Mesenchymal stem cell (in vitro differentiated cells and primary cell): ENCODE results near the gene MYO1D.
"Not testable (repeated sequence)": the region's sequence is repeated elsewhere in the genome, so short reads cannot be mapped to it uniquely, and the experiment has no call there.

ENCODE experiments used
- DNase-seq: peaks from one replicate; pipeline ENCODE4 v3.0.0-alpha.2; 2013
- H2AFZ ChIP-seq: one replicate; pipeline ENCODE4 v1.6.1; 2013; ENCODE audit warnings: low read depth, mild to moderate bottlenecking, control low read depth, inconsistent platforms, low read length, moderate library complexity
- H2AK5ac ChIP-seq: 2 replicates; pipeline ENCODE4 v1.6.1; 2013; ENCODE audit warnings: low read length, moderate library complexity, mild to moderate bottlenecking, inconsistent platforms; ENCODE audit not compliant: severe bottlenecking
- H2BK120ac ChIP-seq: one replicate; pipeline ENCODE4 v1.6.1; 2013; ENCODE audit warnings: low read depth, mild to moderate bottlenecking, inconsistent platforms, low read length, moderate library complexity
- H2BK12ac ChIP-seq, 2 experiments: one replicate each; pipeline ENCODE4 v1.6.1; 2013; ENCODE audit warnings: inconsistent platforms in 2 of 2, low read length in 2 of 2, mild to moderate bottlenecking in 2 of 2, moderate library complexity in 2 of 2, control low read depth in 1 of 2
- H2BK15ac ChIP-seq: one replicate; pipeline ENCODE4 v1.6.1; 2013; ENCODE audit warnings: mild to moderate bottlenecking, low read depth, inconsistent platforms; ENCODE audit not compliant: poor library complexity, severe bottlenecking
- H2BK5ac ChIP-seq: 2 replicates; pipeline ENCODE4 v1.6.1; 2013; ENCODE audit warnings: low read depth, mild to moderate bottlenecking, low read length, control low read depth, inconsistent platforms; ENCODE audit not compliant: poor library complexity, severe bottlenecking
- H3K14ac ChIP-seq, 2 experiments: one replicate each; pipeline ENCODE4 v1.6.1; 2013; ENCODE audit warnings: inconsistent platforms in 2 of 2, low read length in 2 of 2, control low read depth in 1 of 2, mild to moderate bottlenecking in 1 of 2, moderate library complexity in 1 of 2
- H3K18ac ChIP-seq, 2 experiments: one replicate each; pipeline ENCODE4 v1.6.1; 2013; ENCODE audit warnings: inconsistent platforms in 2 of 2, low read length in 2 of 2, control low read depth in 1 of 2, low read depth in 1 of 2, mild to moderate bottlenecking in 1 of 2
- H3K23ac ChIP-seq, 2 experiments: one replicate each; pipeline ENCODE4 v1.6.1; 2013; ENCODE audit warnings: inconsistent platforms in 2 of 2, low read length in 2 of 2, mild to moderate bottlenecking in 2 of 2, moderate library complexity in 2 of 2, control low read depth in 1 of 2
- H3K27ac ChIP-seq: 2 replicates; pipeline ENCODE4 v1.5.1; 2013; ENCODE audit warnings: mild to moderate bottlenecking, moderate library complexity, low read length, control low read depth, inconsistent platforms; ENCODE audit not compliant: poor library complexity, severe bottlenecking
- H3K27me3 ChIP-seq, 2 experiments: 2 replicates each; pipeline versions ENCODE4 v1.6.1 to v1.7.0; 2013; ENCODE audit warnings: low read length in 2 of 2, mild to moderate bottlenecking in 2 of 2, moderate library complexity in 2 of 2, control low read depth in 1 of 2, inconsistent platforms in 1 of 2; ENCODE audit not compliant: control insufficient read depth in 1 of 2, insufficient read depth in 1 of 2
- H3K36me3 ChIP-seq, 2 experiments: 2 replicates each; pipeline versions ENCODE4 v1.6.1 to v1.7.0; 2013; ENCODE audit warnings: low read length in 2 of 2, control low read depth in 1 of 2, inconsistent platforms in 1 of 2, low read depth in 1 of 2, mild to moderate bottlenecking in 1 of 2; ENCODE audit not compliant: insufficient read depth in 2 of 2, control insufficient read depth in 1 of 2
- H3K4ac ChIP-seq, 2 experiments: one replicate each; pipeline ENCODE4 v1.6.1; 2013; ENCODE audit warnings: inconsistent platforms in 2 of 2, low read length in 2 of 2, mild to moderate bottlenecking in 2 of 2, moderate library complexity in 2 of 2, control low read depth in 1 of 2, low read depth in 1 of 2
- H3K4me1 ChIP-seq: 2 replicates; pipeline ENCODE4 v1.6.1; 2013; ENCODE audit warnings: low read depth, low read length, control low read depth; ENCODE audit not compliant: control insufficient read depth, insufficient read depth
- H3K4me2 ChIP-seq: 2 replicates; pipeline ENCODE4 v1.6.1; 2013; ENCODE audit warnings: low read length, mild to moderate bottlenecking, inconsistent platforms; ENCODE audit not compliant: poor library complexity, severe bottlenecking
- H3K4me3 ChIP-seq, 2 experiments: 2 replicates each; pipeline versions ENCODE4 v1.5.1 to v1.7.0; 2013; ENCODE audit warnings: low read length in 2 of 2, mild to moderate bottlenecking in 2 of 2, control low read depth in 1 of 2, low read depth in 1 of 2; ENCODE audit not compliant: insufficient read depth in 1 of 2
- H3K79me1 ChIP-seq: replicated peaks from 2 replicates; pipeline ENCODE4 v1.6.1; 2013; ENCODE audit warnings: mild to moderate bottlenecking, control low read depth, low read length, inconsistent platforms; ENCODE audit not compliant: poor library complexity, severe bottlenecking
- H3K9ac ChIP-seq: 2 replicates; pipeline ENCODE4 v1.7.0; 2013; ENCODE audit warnings: mild to moderate bottlenecking, low read length, moderate library complexity
- H3K9me3 ChIP-seq: 2 replicates; pipeline ENCODE4 v1.7.0; 2013; ENCODE audit warnings: mild to moderate bottlenecking, low read length; ENCODE audit not compliant: control insufficient read depth
- H4K8ac ChIP-seq: one replicate; pipeline ENCODE4 v1.6.1; 2013; ENCODE audit warnings: inconsistent platforms, mild to moderate bottlenecking, low read length, moderate library complexity
- H4K91ac ChIP-seq: one replicate; pipeline ENCODE4 v1.6.1; 2013; ENCODE audit warnings: mild to moderate bottlenecking, low read length, inconsistent platforms
- WGBS: methylation state at CpG from one replicate; pipeline ENCODE4 v1.1.7; 2013; ENCODE audit warnings: mixed read lengths; 5-methylcytosine and 5-hydroxymethylcytosine counted together

The MYO1D gene

GRCh38 chr17:32714922-32715321, 162.0 kb downstream of the MYO1D start:
- H3K4me1 ChIP-seq, H2BK15ac ChIP-seq, H3K4me2 ChIP-seq, H3K27me3 ChIP-seq, H3K23ac ChIP-seq, H2BK12ac ChIP-seq, H4K91ac ChIP-seq, H4K8ac ChIP-seq, DNase-seq, H3K4me3 ChIP-seq, H3K14ac ChIP-seq, H2BK5ac ChIP-seq, H3K18ac ChIP-seq, H2AFZ ChIP-seq, H3K27ac ChIP-seq, H3K4ac ChIP-seq, H2AK5ac ChIP-seq, H3K9ac ChIP-seq, H3K9me3 ChIP-seq, H2BK120ac ChIP-seq, H3K79me1 ChIP-seq: not testable (repeated sequence)
- WGBS = 100% methylated on average over 2 of the region's 3 CpGs
- H3K36me3 ChIP-seq = peaks cover 0 to 74% of the 10 kb centered on the region in 2 experiments

GRCh38 chr17:32714206-32714605, 162.7 kb downstream of the MYO1D start:
- not testable (repeated sequence) for H3K27ac ChIP-seq, H2BK120ac ChIP-seq
- 90% methylated on average over 3 of the region's 3 CpGs for WGBS

GRCh38 chr17:32713081-32713480, 163.8 kb downstream of the MYO1D start:
- Histone ChIP-seq H3K9ac (no peak overlapping the region), H4K91ac (no peak overlapping the region), H3K9me3 (no peaks in the 10 kb centered on the region), H3K14ac (no peak overlapping the region), H3K4ac (no peak overlapping the region), H2BK15ac (no peak overlapping the region), H4K8ac (no peak overlapping the region), H2BK5ac (no peak overlapping the region), H3K27me3 (no peaks in the 10 kb centered on the region), H3K36me3 (peaks cover 0 to 66% of the 10 kb centered on the region in 2 experiments), H3K4me2 (no peak overlapping the region), H2AK5ac (no peak overlapping the region), H2BK12ac (no peak overlapping the region), H3K79me1 (no peaks in the 10 kb centered on the region), H2BK120ac (no peak overlapping the region), H3K18ac (no peak overlapping the region), H3K4me1 (no peaks in the 10 kb centered on the region), H2AFZ (no peak overlapping the region), H3K27ac (no peak overlapping the region), H3K4me3 (no peak overlapping the region), H3K23ac (no peak overlapping the region)
- no peak for DNase-seq

More at GRCh38 chr17:32714206-32714605, 162.7 kb downstream of the MYO1D start:
- not testable (repeated sequence) for H3K9me3 ChIP-seq, H3K4ac ChIP-seq, H2BK5ac ChIP-seq, DNase-seq, H3K4me1 ChIP-seq, H4K91ac ChIP-seq, H3K4me2 ChIP-seq, H3K27me3 ChIP-seq, H3K23ac ChIP-seq, H2AFZ ChIP-seq, H3K4me3 ChIP-seq, H3K18ac ChIP-seq, H3K14ac ChIP-seq, H4K8ac ChIP-seq, H2BK15ac ChIP-seq, H2BK12ac ChIP-seq, H3K79me1 ChIP-seq, H3K9ac ChIP-seq, H2AK5ac ChIP-seq
- peaks cover 0 to 73% of the 10 kb centered on the region in 2 experiments for H3K36me3 ChIP-seq

- H2BK5ac ChIP-seq = no peak overlapping the region
- H2BK12ac ChIP-seq = no peak overlapping the region
- H3K36me3 ChIP-seq = peaks cover 0 to 53% of the 10 kb centered on the region in 2 experiments
- H3K9me3 ChIP-seq = no peaks in the 10 kb centered on the region
- no peak overlapping the region for H3K4me3 ChIP-seq
- H4K91ac ChIP-seq = no peak overlapping the region
- no peak overlapping the region for H4K8ac ChIP-seq
- H3K4me2 ChIP-seq = no peak overlapping the region
- H3K4me1 ChIP-seq = no peaks in the 10 kb centered on the region
- no peak for DNase-seq
- H3K79me1 ChIP-seq = no peaks in the 10 kb centered on the region
- no peak overlapping the region for H2BK120ac ChIP-seq
- no peak overlapping the region for H2BK15ac ChIP-seq
- H3K4ac ChIP-seq = no peak overlapping the region
- H3K27ac ChIP-seq = no peak overlapping the region
- H2AFZ ChIP-seq = no peak overlapping the region
- H3K18ac ChIP-seq = no peak overlapping the region
- no peak overlapping the region for H3K9ac ChIP-seq
- H3K23ac ChIP-seq = no peak overlapping the region
- no peak overlapping the region for H3K14ac ChIP-seq
- H2AK5ac ChIP-seq = no peak overlapping the region
- no peaks in the 10 kb centered on the region for H3K27me3 ChIP-seq
Measured at GRCh38 chr17:32709562-32709961, 167.4 kb downstream of the MYO1D start.
